H1 (cell line): Measurements from ENCODE around the gene DMXL1. TPM values are rescaled to one million over a fixed set of nuclear protein-coding genes. Genes with fewer than 3 reads are reported as not detected.

Experiments
- CTCF ChIA-PET: fragments of 300-600 bp; sonication (Branson Sonifier 250); formaldehyde crosslinking; loops from one replicate; lab custom pipeline; 2021; ENCODE audit not compliant: partially characterized antibody; lab: Charles Lee
- POLR2A ChIA-PET: fragments of 300-600 bp; sonication (Branson Sonifier 250); formaldehyde crosslinking; loops from one replicate; lab custom pipeline; 2021; ENCODE audit warnings: inconsistent platforms; ENCODE audit not compliant: partially characterized antibody; lab: Charles Lee
- DNase-seq, 2 experiments: peaks; one replicate each; pipeline versions ENCODE4 v3.0.0 to v3.0.0-alpha.2; 2010 to 2022; ENCODE audit warnings: low spot score in 2 of 2, low read depth in 1 of 2, mixed read lengths in 1 of 2
- FAIRE-seq: peaks from 2 replicates; lab custom pipeline; 2011; peaks lifted over from hg19 to GRCh38; lab: Jason Lieb, UNC
- H2AFZ ChIP-seq: 2 replicates; pipeline ENCODE4 v1.8.1; 2012; ENCODE audit warnings: low read length, inconsistent platforms
- H2AK5ac ChIP-seq: 2 replicates; pipeline ENCODE4 v1.6.1; 2013; ENCODE audit warnings: low read depth, low read length
- H2BK120ac ChIP-seq: replicated peaks from 2 replicates; pipeline ENCODE3; 2013; ENCODE audit warnings: low read depth, low read length, inconsistent platforms
- H2BK12ac ChIP-seq: 2 replicates; pipeline ENCODE4 v1.6.1; 2013; ENCODE audit warnings: low read depth, low read length
- H2BK15ac ChIP-seq: 2 replicates; pipeline ENCODE4 v1.6.1; 2013; ENCODE audit warnings: low read length
- H2BK20ac ChIP-seq: 2 replicates; pipeline ENCODE4 v1.6.1; 2013; ENCODE audit warnings: low read length
- H2BK5ac ChIP-seq: 2 replicates; pipeline ENCODE4 v1.6.1; 2013; ENCODE audit warnings: low read depth, low read length
- H3K14ac ChIP-seq: 2 replicates; pipeline ENCODE4 v1.6.1; 2013; ENCODE audit warnings: inconsistent platforms; ENCODE audit not compliant: insufficient read length
- H3K18ac ChIP-seq: 2 replicates; pipeline ENCODE4 v1.6.1; 2013; ENCODE audit warnings: low read length; ENCODE audit errors: extremely low read depth
- H3K23ac ChIP-seq: 2 replicates; pipeline ENCODE4 v1.6.1; 2013; ENCODE audit warnings: inconsistent platforms; ENCODE audit not compliant: insufficient read length
- H3K23me2 ChIP-seq: 2 replicates; pipeline ENCODE4 v1.6.1; 2013; ENCODE audit warnings: low read depth, low read length
- H3K27ac ChIP-seq: 2 replicates; pipeline ENCODE4 v1.6.1; 2011; ENCODE audit warnings: low read depth, low read length, inconsistent platforms
- H3K27me3 ChIP-seq, 4 experiments: replicated peaks in 1 of 4; 1 replicate in 1 of 4; 2 replicates in 3 of 4; pipeline versions ENCODE4 v1.6.1 to v1.8.1; 2011 to 2013; ENCODE audit warnings: low read length in 3 of 4, mild to moderate bottlenecking in 3 of 4, inconsistent platforms in 2 of 4, mixed read lengths in 2 of 4, moderate library complexity in 1 of 4; ENCODE audit not compliant: control insufficient read depth in 3 of 4, insufficient read depth in 3 of 4; ENCODE audit errors: extremely low read depth in 1 of 4
- H3K36me3 ChIP-seq, 4 experiments: 2 replicates each; pipeline versions ENCODE4 v1.6.1 to v1.8.1; 2011 to 2013; ENCODE audit warnings: mild to moderate bottlenecking in 4 of 4, low read length in 3 of 4, moderate library complexity in 2 of 4, control low read depth in 1 of 4, inconsistent platforms in 1 of 4; ENCODE audit not compliant: insufficient read depth in 4 of 4, control insufficient read depth in 2 of 4
- H3K4ac ChIP-seq: replicated peaks from 2 replicates; pipeline ENCODE3; 2013; ENCODE audit warnings: low read length, low read depth, mixed read lengths, inconsistent platforms; ENCODE audit not compliant: insufficient read length
- H3K4me1 ChIP-seq, 4 experiments: replicated peaks in 1 of 4; 1 replicate in 1 of 4; 2 replicates in 3 of 4; pipeline versions ENCODE4 v1.6.1 to v1.8.1; 2011 to 2013; ENCODE audit warnings: low read length in 3 of 4, inconsistent platforms in 2 of 4, mixed read lengths in 1 of 4; ENCODE audit not compliant: insufficient read depth in 4 of 4, control insufficient read depth in 3 of 4
- H3K4me2 ChIP-seq, 2 experiments: 2 replicates each; pipeline versions ENCODE4 v1.6.1 to v1.8.1; 2011 to 2013; ENCODE audit warnings: low read depth in 2 of 2, low read length in 2 of 2, control low read depth in 1 of 2, inconsistent platforms in 1 of 2, mild to moderate bottlenecking in 1 of 2; ENCODE audit not compliant: insufficient read depth in 1 of 2
- H3K4me3 ChIP-seq, 4 experiments: fragments of 200-600, 300-600 bp in 1 of 4; sonication (generic), shearing (Covaris generic), sonication (Bioruptor Twin) in 1 of 4; 2 replicates each; pipeline versions ENCODE4 v1.5.1 to v1.8.1; 2011 to 2016; ENCODE audit warnings: low read length in 4 of 4, low read depth in 3 of 4, control low read depth in 2 of 4, inconsistent platforms in 2 of 4, mild to moderate bottlenecking in 2 of 4, mixed read lengths in 1 of 4, moderate library complexity in 1 of 4; ENCODE audit not compliant: insufficient read depth in 2 of 4; ENCODE audit errors: extremely low read depth in 1 of 4
- H3K56ac ChIP-seq: replicated peaks from 2 replicates; pipeline ENCODE3; 2013; ENCODE audit warnings: low read depth, mild to moderate bottlenecking, mixed read lengths, low read length, inconsistent platforms; ENCODE audit not compliant: insufficient read length
- H3K79me1 ChIP-seq: 2 replicates; pipeline ENCODE4 v1.6.1; 2013; ENCODE audit warnings: low read depth, low read length, control low read depth
- H3K79me2 ChIP-seq, 2 experiments: 2 replicates each; pipeline versions ENCODE4 v1.6.1 to v1.8.1; 2012 to 2013; ENCODE audit warnings: low read length in 2 of 2, mild to moderate bottlenecking in 2 of 2, inconsistent platforms in 1 of 2; ENCODE audit not compliant: insufficient read depth in 2 of 2, control insufficient read depth in 1 of 2
- H3K9ac ChIP-seq, 4 experiments: replicated peaks in 1 of 4; 1 replicate in 1 of 4; 2 replicates in 3 of 4; pipeline versions ENCODE4 v1.6.1 to v1.8.1; 2011 to 2013; ENCODE audit warnings: low read depth in 3 of 4, low read length in 3 of 4, control low read depth in 2 of 4, mild to moderate bottlenecking in 2 of 4, moderate library complexity in 2 of 4, inconsistent platforms in 1 of 4; ENCODE audit errors: extremely low read depth in 1 of 4
- H3K9me3 ChIP-seq, 2 experiments: 2 replicates each; pipeline versions ENCODE4 v1.6.1 to v1.8.1; 2012 to 2013; ENCODE audit warnings: mild to moderate bottlenecking in 2 of 2, moderate library complexity in 2 of 2, control low read depth in 1 of 2, inconsistent platforms in 1 of 2, low read depth in 1 of 2, low read length in 1 of 2, mixed read lengths in 1 of 2; ENCODE audit not compliant: insufficient read depth in 2 of 2
- H4K20me1 ChIP-seq, 2 experiments: replicated peaks in 1 of 2; 2 replicates each; pipeline versions ENCODE3 to v1.8.1; 2011 to 2013; ENCODE audit warnings: inconsistent platforms in 2 of 2, low read length in 2 of 2, mild to moderate bottlenecking in 1 of 2; ENCODE audit not compliant: insufficient read depth in 2 of 2, control insufficient read depth in 1 of 2
- H4K5ac ChIP-seq: 2 replicates; pipeline ENCODE4 v1.6.1; 2013; ENCODE audit warnings: low read length, low read depth, mixed read lengths, inconsistent platforms; ENCODE audit not compliant: insufficient read length
- H4K8ac ChIP-seq: 2 replicates; pipeline ENCODE4 v1.8.0; 2013; ENCODE audit warnings: mild to moderate bottlenecking, moderate library complexity, low read length, inconsistent platforms; ENCODE audit not compliant: insufficient read depth; ENCODE audit errors: extremely low read depth
- H4K91ac ChIP-seq: replicated peaks from 2 replicates; pipeline ENCODE3; 2013; ENCODE audit warnings: low read length, mixed read lengths, inconsistent platforms; ENCODE audit not compliant: insufficient read length
- MAFK ChIP-seq: IDR thresholded peaks from 2 replicates; pipeline ENCODE4 v1.6.1; 2012; ENCODE audit warnings: low read depth, mild to moderate bottlenecking, improper control_type of control experiment, low read length
- RNF2 ChIP-seq: fragments of 200-900, 300-1000 bp; sonication (generic); IDR thresholded peaks from 2 replicates; pipeline ENCODE4 v1.7.1; 2016; ENCODE audit warnings: borderline replicate concordance, low read depth, mild to moderate bottlenecking, antibody characterized with exemption, low read length; ENCODE audit not compliant: poor library complexity, severe bottlenecking; ENCODE audit errors: missing control alignments
- WGBS, 2 experiments: shearing (Covaris generic) in 1 of 2; methylation state at CpG; one replicate each; pipeline versions ENCODE4 v1.1.6 to v1.1.7; 2013 to 2015; ENCODE audit warnings: low lambda C conversion rate in 2 of 2, mixed read lengths in 2 of 2, inconsistent platforms in 1 of 2, low coverage in 1 of 2, missing lambda C conversion rate in 1 of 2; ENCODE audit not compliant: insufficient replicate concordance in 2 of 2, insufficient coverage in 1 of 2, insufficient read length in 1 of 2; ENCODE audit errors: extremely low coverage in 1 of 2, missing lambda C conversion rate in 1 of 2; 5-methylcytosine and 5-hydroxymethylcytosine counted together
- polyA plus RNA-seq, 7 experiments: library from polyadenylated mRNA; depleted of rRNA in 3 of 7; stranded (reverse) in 5 of 7; unstranded in 2 of 7; fragments of >200 nt in 5 of 7; fragments of 200-250 nt in 2 of 7; gene quantifications; 1 replicate in 5 of 7; 2 replicates in 1 of 7; 4 replicates in 1 of 7; pipeline versions ENCODE4 v1.2.1 to v1.2.3, GENCODE V29; 2011 to 2013; ENCODE audit warnings: missing spikeins in 2 of 7, mixed read lengths in 2 of 7
- total RNA-seq: library from RNA; stranded (reverse); fragmentation: NEBNext Ultra II Directional; extraction: Animal tissue kit (Norgen Biotek cat#: 25700); gene quantifications from 2 replicates; pipeline ENCODE4 v1.2.1, GENCODE V29; 2021

DMXL1 gene
- total and polyA plus RNA-seq, 2 of the 8 experiments (the other 6 are each of a cell fraction or from before 2014, with no cell fraction given), result 10.1 to 43.9 TPM

DNA sequence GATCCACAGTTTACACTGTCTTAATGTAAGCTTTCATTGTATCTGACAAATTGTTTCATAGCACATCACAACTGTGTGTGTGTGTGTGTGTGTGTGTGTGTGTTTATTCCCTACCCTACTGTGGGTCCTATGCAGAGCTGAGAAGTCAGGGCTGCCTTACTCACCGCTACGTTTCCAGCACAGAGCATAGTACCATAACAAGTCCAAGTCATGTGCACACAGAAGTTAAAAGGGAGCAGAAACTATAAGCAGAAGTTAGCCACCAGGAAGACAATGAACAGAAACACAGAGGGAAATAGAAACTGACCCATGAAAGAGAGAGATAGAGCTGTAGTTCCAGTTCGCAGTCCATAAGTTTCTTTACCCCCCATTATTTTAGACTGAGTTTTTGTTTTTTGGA lies 38.2 kb upstream of the DMXL1 start:
- Histone ChIP-seq H3K4me3 (no peak overlapping the region), H2BK120ac (no peak overlapping the region), H3K9me3 (no peaks in the 10 kb centered on the region), H2BK20ac (no peak overlapping the region), H2BK5ac (no peak overlapping the region), H2AFZ (no peak overlapping the region), H4K20me1 (no peaks in the 10 kb centered on the region), H3K4ac (no peak overlapping the region), H2BK12ac (no peak overlapping the region), H3K18ac (no peak overlapping the region), H4K5ac (no peak overlapping the region), H3K4me2 (no peak overlapping the region), H3K36me3 (no peaks in the 10 kb centered on the region), H3K23me2 (no peaks in the 10 kb centered on the region), H3K4me1 (peaks cover 0 to 10% (median 6%) of the 10 kb centered on the region in 4 experiments; a peak in 4 of 7 replicates), H3K27ac (no peak overlapping the region), H4K91ac (no peak overlapping the region), H4K8ac (no peak overlapping the region), H2BK15ac (no peak overlapping the region), H3K9ac (no peak overlapping the region), H3K79me2 (no peaks in the 10 kb centered on the region), H3K14ac (no peak overlapping the region), H3K27me3 (no peaks in the 10 kb centered on the region), H3K56ac (no peak overlapping the region), H3K79me1 (no peaks in the 10 kb centered on the region), H3K23ac (no peak overlapping the region), H2AK5ac (no peak overlapping the region)
- DNase-seq, result no peak
- CTCF ChIA-PET, result interaction anchor here (0.7 to 1.9 kb wide), 6 partner anchors 10 to 419 kb away, joined by 3 to 6 read pairs (median 4); no protein-coding TSS in a partner anchor
- POLR2A ChIA-PET, result interaction anchor here (1.4 kb wide), 1 partner anchor 10 kb away, joined by 3 read pairs; no protein-coding TSS in a partner anchor
- WGBS, 2 experiments, result 84% methylated on average over 3 of the region's 3 CpGs; no CpG with 5 or more reads in 1 of the 2 experiments
- FAIRE-seq, result no peak
- TF ChIP-seq MAFK, result no peak
- no peak for TF ChIP-seq RNF2
